Stomach (tissue), 4 donors: Measurements from ENCODE around the gene PIK3CA.

Experiments
- POLR2A ChIP-seq, 4 donors: fragments of 450-650 bp; IDR thresholded peaks; one replicate each; pipeline ENCODE4 v1.6.1; 2016; ENCODE audit warnings: antibody characterized with exemption in 4 of 4, control low read depth in 2 of 4, mild to moderate bottlenecking in 1 of 4, moderate library complexity in 1 of 4
- POLR2AphosphoS5 ChIP-seq, 3 donors: sonication (generic); formaldehyde crosslinking; IDR thresholded peaks; one replicate each; pipeline ENCODE4 v1.6.1; 2016; ENCODE audit warnings: antibody characterized with exemption in 3 of 3
- TF ChIP-seq, protein P1 (sequence below), 7 experiments: fragments of 450-650 bp in 4 of 7; fragments of 200-600 bp in 3 of 7; sonication (generic) in 3 of 7; IDR thresholded peaks; one replicate each; pipeline ENCODE4 v1.5.1; 2016 to 2019; ENCODE audit warnings: antibody characterized with exemption in 7 of 7, control low read depth in 2 of 7, mild to moderate bottlenecking in 1 of 7

DNA sequence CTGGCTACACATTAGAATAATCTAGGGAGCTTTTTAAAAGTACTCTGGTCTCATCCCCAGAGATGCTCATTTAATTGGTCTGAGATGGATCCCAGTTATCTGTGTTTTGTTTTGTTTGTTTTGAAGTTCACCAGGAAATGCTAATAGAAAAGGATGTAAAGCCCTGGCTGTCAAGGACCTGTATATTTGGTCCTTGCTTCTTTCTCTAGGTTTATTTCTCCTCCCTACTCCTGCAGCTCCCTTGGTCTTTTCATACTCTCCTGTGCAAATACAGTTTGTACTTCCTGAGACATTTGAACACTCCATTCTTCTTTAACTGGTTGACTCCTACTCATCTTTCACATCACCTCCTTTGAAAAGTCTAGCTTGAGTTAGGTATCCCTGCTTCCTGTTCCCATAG, 3.3 kb downstream of the PIK3CA start:
- TF ChIP-seq POLR2A (IDR thresholded peaks at IDR 0.05): no peak
- TF ChIP-seq, protein P1, sequence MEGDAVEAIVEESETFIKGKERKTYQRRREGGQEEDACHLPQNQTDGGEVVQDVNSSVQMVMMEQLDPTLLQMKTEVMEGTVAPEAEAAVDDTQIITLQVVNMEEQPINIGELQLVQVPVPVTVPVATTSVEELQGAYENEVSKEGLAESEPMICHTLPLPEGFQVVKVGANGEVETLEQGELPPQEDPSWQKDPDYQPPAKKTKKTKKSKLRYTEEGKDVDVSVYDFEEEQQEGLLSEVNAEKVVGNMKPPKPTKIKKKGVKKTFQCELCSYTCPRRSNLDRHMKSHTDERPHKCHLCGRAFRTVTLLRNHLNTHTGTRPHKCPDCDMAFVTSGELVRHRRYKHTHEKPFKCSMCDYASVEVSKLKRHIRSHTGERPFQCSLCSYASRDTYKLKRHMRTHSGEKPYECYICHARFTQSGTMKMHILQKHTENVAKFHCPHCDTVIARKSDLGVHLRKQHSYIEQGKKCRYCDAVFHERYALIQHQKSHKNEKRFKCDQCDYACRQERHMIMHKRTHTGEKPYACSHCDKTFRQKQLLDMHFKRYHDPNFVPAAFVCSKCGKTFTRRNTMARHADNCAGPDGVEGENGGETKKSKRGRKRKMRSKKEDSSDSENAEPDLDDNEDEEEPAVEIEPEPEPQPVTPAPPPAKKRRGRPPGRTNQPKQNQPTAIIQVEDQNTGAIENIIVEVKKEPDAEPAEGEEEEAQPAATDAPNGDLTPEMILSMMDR (IDR thresholded peaks at IDR 0.05): no peak
- no peak for TF ChIP-seq POLR2AphosphoS5 (IDR thresholded peaks at IDR 0.05)
